KMS-11 (cell line): ENCODE measurements around the gene RARB.

ENCODE experiments used
- H2AFZ ChIP-seq: fragments of 200-600 bp; sonication (generic); 2 replicates; pipeline ENCODE4 v1.6.1; 2016; ENCODE audit warnings: antibody characterized with exemption, mixed run types, low read depth
- H3K27ac ChIP-seq: fragments of 200-600 bp; sonication (generic); 2 replicates; pipeline ENCODE4 v1.6.1; 2016; ENCODE audit warnings: mild to moderate bottlenecking, mixed run types
- H3K27me3 ChIP-seq: fragments of 200-600 bp; sonication (generic); 2 replicates; pipeline ENCODE4 v1.6.1; 2017; ENCODE audit warnings: mild to moderate bottlenecking, low read depth, mixed run types, moderate library complexity; ENCODE audit not compliant: insufficient read depth
- H3K36me3 ChIP-seq: fragments of 200-600 bp; sonication (generic); 2 replicates; pipeline ENCODE4 v1.6.1; 2017; ENCODE audit warnings: mild to moderate bottlenecking, mixed run types; ENCODE audit not compliant: insufficient read depth
- H3K4me1 ChIP-seq: fragments of 200-600 bp; sonication (generic); 2 replicates; pipeline ENCODE4 v1.6.1; 2016; ENCODE audit warnings: mild to moderate bottlenecking, low read depth, mixed run types; ENCODE audit not compliant: poor library complexity, severe bottlenecking
- H3K4me2 ChIP-seq: fragments of 200-600 bp; sonication (generic); 2 replicates; pipeline ENCODE4 v1.7.0; 2016; ENCODE audit warnings: mild to moderate bottlenecking, mixed run types
- H3K4me3 ChIP-seq: fragments of 200-600 bp; sonication (generic); IDR thresholded peaks from 2 replicates; pipeline ENCODE4 v1.6.1; 2017; ENCODE audit warnings: low read depth, low read length, mixed read lengths; ENCODE audit not compliant: insufficient read depth
- H3K79me2 ChIP-seq: fragments of 200-600 bp; sonication (generic); 2 replicates; pipeline ENCODE4 v1.6.1; 2016; ENCODE audit warnings: low read depth, mixed run types; ENCODE audit not compliant: insufficient read depth
- H3K9ac ChIP-seq: fragments of 200-600 bp; sonication (generic); 2 replicates; pipeline ENCODE4 v1.6.1; 2016; ENCODE audit warnings: mild to moderate bottlenecking, mixed run types
- H4K20me1 ChIP-seq: fragments of 200-600 bp; sonication (generic); 2 replicates; pipeline ENCODE4 v1.6.1; 2016; ENCODE audit warnings: mild to moderate bottlenecking, mixed run types; ENCODE audit not compliant: insufficient read depth
- CTCF ChIP-seq: fragments of 200-600 bp; sonication (generic); conservative IDR thresholded peaks from 2 replicates; pipeline ENCODE4 v1.6.1; 2017; ENCODE audit warnings: low read depth, mild to moderate bottlenecking, antibody characterized with exemption, low read length, moderate library complexity, mixed read lengths

The RARB gene

GRCh38 chr3:25597535-25598101 lies 169.6 kb downstream of the RARB start:
- Histone ChIP-seq H3K27me3 (no peaks in the 10 kb centered on the region), H3K4me3 (no peak overlapping the region), H3K4me2 (no peak overlapping the region), H3K79me2 (no peaks in the 10 kb centered on the region), H3K27ac (no peak overlapping the region), H4K20me1 (no peaks in the 10 kb centered on the region), H3K9ac (no peak overlapping the region), H3K36me3 (no peaks in the 10 kb centered on the region), H2AFZ (no peak overlapping the region), H3K4me1 (no peaks in the 10 kb centered on the region)
- TF ChIP-seq CTCF: no peak

- Histone ChIP-seq H4K20me1 (no peaks in the 10 kb centered on the region), H3K36me3 (no peaks in the 10 kb centered on the region), H3K4me1 (no peaks in the 10 kb centered on the region), H3K4me2 (no peak overlapping the region), H3K27me3 (no peaks in the 10 kb centered on the region), H3K27ac (no peak overlapping the region), H2AFZ (no peak overlapping the region), H3K9ac (no peak overlapping the region), H3K79me2 (no peaks in the 10 kb centered on the region), H3K4me3 (no peak overlapping the region)
- TF ChIP-seq CTCF: no peak
Observed at GRCh38 chr3:25603703-25604102, 175.6 kb downstream of the RARB start.

GRCh38 chr3:25604107-25604805 lies 176.2 kb downstream of the RARB start:
- Histone ChIP-seq H3K4me2 (no peak overlapping the region), H3K27ac (no peak overlapping the region), H3K9ac (no peak overlapping the region), H4K20me1 (no peaks in the 10 kb centered on the region), H3K27me3 (no peaks in the 10 kb centered on the region), H2AFZ (no peak overlapping the region), H3K4me1 (no peaks in the 10 kb centered on the region), H3K79me2 (no peaks in the 10 kb centered on the region), H3K36me3 (no peaks in the 10 kb centered on the region), H3K4me3 (no peak overlapping the region)
- no peak for TF ChIP-seq CTCF

DNA sequence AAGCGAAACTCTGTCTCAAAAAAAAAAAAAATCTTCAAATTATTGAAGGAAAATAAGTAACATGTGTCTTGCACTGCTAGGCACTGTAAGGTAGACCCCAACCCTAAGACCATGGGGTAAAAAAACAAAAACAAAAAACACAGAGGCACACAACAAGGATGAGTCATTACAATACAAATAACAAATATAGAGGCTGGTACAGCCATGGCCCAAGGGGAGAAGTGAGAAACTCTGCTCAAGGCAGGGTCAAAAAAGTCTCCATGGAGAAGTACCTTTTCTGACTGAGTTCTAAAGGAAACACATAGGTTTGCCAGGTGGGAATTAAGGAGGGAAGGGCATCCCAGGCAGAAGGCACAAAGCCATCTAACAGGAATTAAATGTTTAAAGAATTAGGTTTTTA lies 182.1 kb downstream of the RARB start:
- Histone ChIP-seq H2AFZ (no peak overlapping the region), H3K4me1 (no peaks in the 10 kb centered on the region), H3K36me3 (no peaks in the 10 kb centered on the region), H3K79me2 (no peaks in the 10 kb centered on the region), H4K20me1 (no peaks in the 10 kb centered on the region), H3K4me3 (no peak overlapping the region), H3K27ac (no peak overlapping the region), H3K27me3 (no peaks in the 10 kb centered on the region), H3K9ac (no peak overlapping the region), H3K4me2 (no peak overlapping the region)
- TF ChIP-seq CTCF: no peak
